GM19468 (cell line): Measurements from ENCODE around the gene POLR1A.

Experiments used
- ATAC-seq: cut with Tn5 transposase; IDR thresholded peaks from one replicate; pipeline ENCODE4 v1.9.1; 2021; ENCODE audit warnings: mild to moderate bottlenecking, moderate library complexity, moderate number of reproducible peaks; ENCODE audit not compliant: unreplicated experiment; ENCODE audit errors: extremely low read depth

Gene POLR1A

DNA sequence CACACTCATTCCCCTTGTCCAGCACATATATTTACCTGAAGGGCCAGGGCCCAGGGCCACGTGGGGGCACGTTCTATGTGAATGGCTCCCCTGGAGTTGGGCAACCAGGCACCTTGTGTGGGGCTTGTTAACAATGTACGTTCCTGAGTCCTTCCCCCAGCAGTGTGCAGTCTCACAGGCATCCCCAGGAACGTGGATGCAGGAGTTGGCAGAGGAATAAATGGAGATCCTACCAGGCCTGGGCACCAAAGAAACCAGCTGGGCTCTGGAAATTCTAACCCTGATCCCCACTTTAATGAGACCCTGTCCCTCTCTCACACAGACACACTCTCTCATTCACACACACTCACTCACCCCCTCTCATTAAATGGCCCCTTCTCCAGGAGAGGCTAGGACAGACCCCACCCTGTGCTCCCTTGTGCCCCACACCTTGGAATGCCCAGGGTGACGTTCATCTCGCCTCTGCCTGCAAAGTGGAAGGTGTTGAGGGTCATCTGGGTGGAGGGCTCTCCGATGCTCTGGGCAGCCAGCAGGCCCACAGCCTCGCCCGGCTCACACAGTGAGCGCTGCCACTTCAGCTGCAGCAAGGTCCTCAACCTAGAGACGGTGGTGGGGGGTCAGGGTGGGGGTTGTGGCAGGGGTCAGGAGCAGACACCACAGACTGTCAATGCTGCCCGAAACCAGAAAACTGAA is 65.6 kb downstream of the POLR1A start:
- ATAC-seq = no peak

DNA sequence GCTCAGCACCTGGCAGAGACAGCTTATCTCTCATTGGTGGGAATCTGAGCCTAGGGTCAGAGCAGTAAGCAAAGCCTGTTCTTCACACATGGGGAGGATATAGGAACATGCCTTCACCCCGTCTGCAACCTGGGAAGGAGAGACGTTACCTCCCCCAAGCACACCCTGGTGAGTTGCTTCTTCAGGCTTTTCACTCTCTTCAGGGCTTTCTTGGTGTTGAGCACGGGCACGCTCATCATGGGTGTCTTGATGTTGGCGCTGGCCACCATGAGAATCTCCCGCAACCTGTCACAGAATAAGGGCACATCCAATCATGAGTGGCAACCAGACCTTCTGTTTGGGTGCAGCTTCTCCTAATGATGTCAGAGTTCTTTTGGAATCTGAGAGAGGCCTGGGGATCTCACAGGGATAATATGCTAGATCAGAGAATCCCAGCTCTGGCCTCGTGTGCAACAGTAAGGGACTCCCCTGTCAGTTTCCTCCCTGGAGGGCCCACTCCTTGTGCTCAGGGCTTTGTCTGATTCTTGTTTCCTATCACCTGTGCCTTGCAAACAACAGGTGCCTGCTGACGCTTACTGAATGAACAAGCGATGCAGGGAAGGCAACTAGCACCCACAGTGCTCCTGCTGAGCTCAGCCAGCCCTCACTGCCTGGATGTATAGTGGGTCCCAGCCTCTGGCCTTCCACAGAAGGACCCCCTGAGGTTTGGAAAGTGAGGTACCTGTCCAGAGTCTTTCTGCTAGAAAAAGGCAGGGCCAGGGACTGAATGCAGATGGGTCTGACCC is 66.3 kb downstream of the POLR1A start:
- no peak for ATAC-seq

DNA sequence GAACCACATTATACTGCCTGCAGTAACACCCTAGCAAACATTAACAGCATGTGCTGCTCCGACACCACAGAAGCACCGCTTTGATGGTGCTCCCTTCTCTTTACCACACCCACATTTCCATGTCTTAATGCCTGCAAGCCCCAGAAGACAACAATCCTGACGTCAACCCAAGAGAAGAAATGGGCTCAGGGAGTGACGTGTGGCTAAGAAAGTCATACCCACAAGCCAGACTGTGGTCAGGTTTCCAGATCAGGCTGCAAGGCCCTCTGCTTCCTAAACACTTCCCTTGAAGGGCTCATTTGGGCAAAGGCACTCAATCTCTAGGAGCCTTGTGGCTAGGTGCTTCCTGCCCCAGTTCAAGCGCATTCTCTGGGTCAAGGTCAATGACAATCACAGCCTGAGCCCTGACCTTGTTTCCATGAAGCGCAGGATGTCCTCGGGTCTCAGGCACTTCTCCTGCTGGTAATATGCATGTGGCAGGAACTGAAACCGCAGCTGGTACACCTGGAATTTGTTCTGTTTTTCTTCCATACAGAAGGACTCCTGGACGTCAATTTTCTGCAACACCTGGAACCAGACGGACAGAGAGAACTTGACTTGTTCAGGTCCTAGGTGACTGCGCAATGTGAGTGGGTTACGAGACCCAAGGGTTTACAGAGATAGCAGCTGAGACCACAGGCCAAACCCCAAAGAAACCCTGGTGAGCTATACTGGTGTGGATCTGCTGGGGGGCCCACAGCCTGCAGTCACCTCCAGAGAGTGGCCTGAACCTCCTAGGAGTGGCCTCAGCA is 67.2 kb downstream of the POLR1A start:
- ATAC-seq = no peak

DNA sequence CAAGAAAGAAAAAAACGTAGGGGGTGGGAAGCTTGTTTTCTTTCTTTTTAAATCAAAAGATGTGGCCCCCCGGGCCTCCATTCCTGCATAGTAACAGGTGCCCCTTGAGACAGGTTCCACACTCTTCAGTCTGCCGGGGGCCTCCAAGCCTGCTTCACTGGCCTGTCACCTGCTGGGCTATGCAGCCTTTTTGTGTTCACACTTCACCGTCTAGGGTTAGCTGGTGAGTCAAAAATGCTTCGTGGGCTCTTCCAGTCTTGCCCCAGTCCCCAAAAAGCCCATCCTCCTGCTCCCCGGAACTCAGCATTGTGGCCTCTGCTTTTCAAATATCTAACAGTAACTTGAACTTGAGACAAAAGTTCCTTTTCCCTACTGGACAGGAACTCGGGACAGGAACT is 67.9 kb downstream of the POLR1A start:
- ATAC-seq = no peak

DNA sequence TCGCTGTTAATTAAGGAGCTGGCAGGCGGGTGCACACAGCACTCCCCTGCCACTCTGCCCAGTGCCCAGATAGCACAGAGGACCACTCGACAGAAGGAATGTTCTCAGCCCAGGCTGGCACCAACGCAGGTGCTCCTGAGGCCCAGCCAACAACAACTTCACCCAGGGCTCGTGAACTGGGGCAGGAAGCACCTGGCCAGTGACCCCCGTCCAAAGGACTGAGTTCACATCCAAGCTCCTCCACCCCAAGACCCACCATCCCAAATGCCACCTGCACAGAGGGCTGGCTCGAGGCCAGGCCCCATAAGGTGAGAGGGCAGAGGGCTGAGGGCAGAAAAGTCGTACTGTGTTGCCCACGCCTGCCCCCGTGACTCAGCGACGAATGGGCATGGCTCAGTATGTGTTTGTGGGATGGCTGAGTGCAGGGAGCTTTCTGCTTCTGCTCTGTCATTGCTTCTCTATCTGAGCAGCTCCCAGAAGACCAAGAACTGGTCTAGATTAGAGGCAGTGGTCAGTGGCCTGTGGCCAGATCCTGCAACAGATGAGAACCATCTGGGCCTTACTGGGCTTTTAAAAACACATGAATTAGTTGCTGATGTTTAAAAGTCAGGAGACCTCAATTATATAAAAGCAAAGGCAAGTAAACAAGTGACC is 68.4 kb downstream of the POLR1A start:
- ATAC-seq = no peak

DNA sequence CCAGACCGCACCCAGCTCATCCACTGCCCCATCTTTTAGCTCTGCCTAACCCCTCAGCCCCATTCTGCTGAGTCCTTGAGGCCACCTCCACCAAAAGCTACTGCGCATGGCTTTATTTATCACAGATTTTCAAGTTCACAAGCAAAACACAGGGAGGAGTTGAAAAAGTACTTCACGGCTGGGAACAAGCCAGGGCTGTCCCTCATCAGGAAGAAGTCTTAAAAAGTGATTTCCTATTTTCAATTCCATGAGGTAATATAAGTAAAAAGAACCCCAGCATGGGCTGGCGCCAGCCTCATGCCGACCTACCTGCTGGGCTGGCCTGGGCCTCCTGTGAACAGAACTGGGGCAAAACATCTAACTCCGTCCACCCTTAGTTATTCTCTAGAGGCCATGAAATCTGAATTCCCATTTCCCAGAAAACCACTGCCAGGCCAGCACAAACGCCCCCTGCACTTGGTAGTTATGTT is 69.0 kb downstream of the POLR1A start:
- no peak for ATAC-seq

DNA sequence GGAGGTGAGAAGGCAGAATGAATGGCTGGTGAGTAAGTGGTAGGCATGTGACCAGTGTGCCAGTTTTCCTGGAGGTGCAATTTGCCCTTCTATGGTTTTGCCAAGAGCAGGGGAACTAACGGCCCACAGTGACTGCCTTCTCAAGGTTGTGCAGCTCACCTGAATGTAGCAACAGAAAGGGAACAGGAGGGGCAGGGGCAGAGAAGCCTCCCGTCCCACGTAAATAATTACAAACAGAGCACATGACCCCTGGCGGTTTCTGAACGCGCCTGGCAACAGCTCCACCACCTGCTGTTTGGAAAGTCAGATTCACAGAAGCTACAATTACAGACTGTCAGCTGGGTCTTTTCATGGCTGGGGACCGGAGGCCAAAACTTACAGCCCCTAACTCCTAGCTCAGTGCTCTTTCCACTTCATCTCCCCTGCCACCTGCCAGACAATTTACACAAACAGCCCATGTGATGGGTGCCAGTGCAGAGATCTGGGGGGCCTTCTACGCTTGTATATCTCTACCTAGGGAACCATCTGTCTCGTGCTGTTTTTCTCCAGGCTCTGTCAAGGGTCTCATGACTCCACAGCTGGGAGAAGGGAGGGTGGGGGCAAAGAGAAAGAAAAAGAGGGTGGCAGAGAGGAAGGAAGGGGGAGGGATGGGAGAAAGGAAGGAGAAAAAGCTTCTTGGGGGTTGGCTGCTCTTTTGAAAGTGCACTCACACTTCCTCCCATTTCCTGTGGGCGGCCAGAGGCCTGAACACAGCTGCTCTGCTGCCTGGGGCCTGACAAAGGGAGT is 69.6 kb downstream of the POLR1A start:
- ATAC-seq = peak; percentile 47

DNA sequence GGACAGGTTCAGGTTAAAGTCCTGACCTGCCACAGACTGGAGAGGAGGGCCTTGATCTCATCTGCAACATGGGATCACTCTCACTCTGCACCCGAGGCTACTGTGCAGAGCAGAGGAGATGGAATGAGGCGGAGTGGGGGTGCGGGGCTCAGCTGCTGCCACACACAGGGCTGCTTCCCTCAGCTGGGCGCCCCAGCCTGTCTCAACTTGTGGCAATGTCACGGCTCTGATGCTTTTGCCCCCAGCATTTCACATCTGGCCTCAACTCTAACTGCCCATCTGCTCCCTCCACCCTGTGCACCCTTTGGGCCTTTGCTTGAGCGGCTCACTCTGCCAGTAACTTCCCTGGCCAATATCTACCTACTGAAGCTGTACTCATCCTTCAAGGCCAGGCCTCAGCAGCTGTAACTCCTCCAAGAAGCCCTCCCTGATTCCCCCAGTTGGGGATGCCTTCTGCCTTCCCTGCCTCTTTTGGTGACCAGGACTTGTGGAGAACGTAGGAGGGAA is 70.3 kb downstream of the POLR1A start:
- ATAC-seq = no peak

DNA sequence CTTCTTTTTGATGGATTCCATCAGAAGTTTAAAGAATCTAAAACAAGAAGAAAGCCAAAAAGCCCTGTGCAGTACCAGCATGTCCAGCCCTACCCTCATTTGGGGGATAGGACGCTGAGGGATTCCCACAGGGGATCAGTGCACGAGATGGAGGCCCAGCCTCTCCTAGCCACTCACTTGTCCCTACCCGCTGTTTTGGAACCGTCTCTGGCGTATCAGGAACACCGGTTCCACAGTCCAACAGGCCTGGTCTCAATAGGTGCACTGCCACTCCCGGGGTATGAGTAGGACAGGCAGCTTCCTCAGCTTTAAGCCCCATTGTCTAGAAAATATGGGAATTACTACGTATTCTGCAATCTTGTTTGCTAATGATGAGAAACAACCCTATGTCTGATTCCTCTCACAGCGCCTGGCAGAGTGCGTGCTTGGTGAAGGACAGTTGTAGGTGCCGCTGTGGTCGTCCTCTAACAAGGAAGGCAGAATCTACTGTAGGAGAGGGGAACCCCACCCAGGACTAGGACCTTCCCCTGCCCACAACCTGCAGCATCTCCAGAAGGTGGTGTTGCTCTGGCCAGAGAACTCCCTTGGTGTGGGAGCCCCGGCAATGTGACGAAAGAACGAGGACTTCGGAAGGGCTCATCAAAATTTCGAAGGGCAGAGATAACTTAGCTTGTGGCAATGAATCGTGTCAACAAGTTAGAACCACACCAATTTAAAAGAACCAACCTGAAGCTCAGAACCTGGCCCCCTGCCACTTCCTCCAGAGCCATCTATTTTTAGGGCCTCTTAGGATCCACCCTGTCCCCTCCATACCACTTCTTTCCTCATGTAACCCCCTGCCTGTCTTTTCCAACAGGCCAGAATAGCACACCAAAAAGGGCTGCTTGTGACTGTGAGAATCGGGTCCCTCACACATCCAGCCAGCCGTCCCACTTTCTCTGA is 71.7 kb downstream of the POLR1A start:
- no peak for ATAC-seq

DNA sequence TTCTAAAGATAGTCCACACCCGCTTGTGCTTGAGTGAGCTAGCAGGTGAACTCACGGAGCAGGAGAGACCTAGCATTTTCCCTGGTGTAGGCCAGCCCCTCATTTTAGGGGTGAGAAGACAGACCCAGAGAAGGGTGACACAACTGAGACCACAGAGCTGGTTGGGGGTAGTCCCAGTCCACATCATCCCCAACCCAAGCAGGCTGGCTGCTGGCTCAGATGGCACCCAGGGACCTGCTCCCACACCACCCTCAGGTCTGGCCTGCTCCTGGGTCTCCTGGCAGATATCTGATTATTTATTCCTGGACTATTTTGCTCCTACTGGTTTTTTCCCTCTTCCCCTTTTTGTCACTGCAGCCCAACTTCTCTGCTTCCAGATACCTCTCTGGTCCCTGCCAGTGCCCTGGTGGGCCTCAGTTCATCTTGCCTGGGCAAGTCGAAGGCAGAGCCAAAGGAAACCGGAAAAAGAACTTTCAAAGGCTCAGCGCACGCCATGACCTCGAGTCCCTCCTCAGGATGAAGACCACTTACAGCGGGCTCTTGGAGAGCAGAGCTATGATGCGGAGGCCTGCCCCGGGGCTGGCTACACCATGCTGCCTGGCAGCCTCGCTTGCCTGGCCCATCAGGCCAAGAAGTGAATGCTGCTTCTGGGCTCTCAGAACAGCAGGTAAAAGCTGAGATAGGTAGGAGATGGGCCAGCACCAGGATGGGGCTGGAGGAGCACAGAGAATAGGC is 72.7 kb downstream of the POLR1A start:
- no peak for ATAC-seq

DNA sequence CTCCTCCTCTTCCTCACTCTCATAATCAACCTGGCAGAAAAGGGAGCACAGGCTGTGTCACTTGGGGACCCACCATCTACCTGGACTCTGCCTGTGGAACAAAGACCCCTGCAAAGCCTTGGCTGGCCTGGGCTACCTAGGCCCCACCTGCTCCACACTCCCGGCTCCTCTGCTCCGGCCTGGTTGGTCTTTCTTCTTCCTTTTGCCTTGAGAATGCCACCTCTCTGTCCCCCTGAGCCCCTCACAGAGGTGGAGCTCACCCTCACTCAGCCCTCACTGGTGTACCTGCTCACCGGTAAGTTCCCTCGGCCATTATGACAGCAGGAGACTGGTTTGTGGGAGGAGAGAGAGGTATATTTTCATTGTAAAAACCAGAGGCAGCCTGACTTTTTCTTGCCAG is 74.1 kb downstream of the POLR1A start:
- ATAC-seq = no peak

DNA sequence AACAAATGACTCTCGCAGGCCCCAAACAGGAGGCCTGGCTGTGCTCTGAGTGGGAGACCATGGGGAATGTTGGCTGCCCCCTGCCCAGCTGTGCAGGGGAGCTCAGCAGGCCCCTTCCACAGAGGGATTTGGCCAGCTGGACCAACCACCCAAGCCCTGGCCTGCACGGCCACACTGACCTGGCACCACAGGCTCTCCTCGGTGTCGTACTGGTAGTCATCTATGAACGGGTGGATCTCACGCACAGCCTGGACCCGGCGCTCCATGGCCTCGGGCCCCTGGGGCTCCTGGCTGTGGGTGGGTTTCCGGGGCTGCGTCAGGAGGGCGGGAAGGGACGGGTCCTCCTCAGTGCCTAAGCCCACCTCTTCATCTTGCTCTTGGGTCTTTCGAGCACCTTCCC is 74.5 kb downstream of the POLR1A start:
- no peak for ATAC-seq

DNA sequence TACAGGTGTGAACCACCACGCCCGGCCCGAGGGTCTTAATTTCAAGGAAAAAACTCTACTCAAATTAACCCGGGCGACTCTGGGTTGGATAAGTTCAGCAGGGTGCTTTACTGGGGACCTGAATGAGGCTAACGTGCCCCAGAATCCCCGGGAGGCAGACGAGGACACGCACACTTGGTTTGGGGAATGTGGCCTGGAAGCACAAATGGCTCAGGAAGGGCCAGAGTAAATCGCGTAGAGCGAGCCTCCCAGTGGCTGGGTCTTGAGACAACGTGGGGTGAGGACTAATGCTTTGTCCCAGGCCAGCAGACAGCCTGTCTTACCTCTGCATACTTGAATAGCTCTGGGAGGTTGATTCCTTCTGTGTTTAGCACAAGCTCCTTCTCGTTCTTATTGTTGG is 75.8 kb downstream of the POLR1A start:
- no peak for ATAC-seq

DNA sequence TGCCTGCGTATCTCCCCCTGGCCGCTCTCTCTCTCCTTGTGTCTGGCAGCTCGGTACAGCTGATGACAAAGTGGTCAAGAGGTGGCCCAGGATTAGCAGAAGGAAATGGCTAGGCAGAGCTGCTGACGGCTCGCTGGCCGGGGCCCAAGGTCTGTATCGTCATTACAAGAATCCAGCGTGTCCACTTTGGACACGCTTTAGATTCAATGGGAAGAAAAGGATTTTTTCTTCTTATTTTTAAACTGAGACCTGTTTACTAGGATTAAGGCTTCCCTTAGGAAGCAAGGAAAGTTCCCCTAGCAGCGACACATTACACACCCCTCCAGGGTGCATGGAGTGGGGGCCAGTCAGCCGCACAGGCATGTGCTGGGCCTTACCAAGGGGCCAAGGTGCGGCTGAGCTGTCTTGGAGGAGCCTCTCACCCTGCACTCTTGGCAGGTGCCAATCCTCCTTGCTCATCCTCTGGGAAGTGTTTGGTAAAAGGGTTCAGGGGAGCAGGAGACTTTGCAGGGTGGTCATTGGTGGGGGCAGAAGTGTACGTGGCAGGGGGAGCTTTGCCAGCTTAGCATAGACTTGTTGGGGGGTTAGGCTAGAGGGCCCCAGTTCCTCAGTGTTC is 76.8 kb downstream of the POLR1A start:
- ATAC-seq = no peak

DNA sequence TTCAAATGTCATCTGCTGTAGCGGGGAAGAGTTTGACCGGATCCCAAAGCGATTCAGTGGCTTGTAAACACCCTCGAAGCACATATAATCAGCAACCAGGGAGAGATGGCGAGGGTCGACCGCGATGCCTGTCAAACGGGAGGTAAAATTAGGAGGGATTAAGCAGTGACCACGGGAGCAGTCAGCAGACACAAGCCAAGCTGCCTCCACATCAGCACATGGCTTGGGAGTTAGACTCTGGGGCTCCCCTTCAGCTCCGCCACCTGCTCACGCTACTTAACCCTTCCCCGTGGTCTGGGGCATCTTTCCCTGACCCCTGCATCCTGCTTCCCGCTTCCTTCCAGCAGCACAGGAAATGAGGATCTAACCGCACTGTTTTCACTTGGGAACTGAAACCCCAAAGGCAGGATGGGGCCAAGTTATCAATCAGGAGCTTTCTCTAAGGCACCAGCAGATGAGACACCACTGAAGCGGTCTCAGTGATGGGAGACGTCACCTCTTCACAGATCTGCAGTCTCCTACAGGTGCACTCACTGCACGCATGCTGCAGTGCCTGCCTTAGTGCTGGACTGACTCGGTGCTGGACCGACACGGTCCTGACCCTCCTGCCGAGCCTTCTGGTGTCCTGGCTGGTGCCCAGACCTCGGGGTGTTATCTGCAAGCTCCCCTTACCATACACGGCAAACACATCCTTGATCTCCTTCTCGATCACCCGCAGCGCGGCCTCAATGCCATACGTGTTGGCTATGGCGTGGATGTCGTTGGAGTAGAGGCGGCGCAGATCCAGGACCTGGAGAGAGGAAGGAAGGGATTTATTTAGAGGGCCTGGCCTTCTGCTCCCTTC is 77.5 kb downstream of the POLR1A start:
- no peak for ATAC-seq

DNA sequence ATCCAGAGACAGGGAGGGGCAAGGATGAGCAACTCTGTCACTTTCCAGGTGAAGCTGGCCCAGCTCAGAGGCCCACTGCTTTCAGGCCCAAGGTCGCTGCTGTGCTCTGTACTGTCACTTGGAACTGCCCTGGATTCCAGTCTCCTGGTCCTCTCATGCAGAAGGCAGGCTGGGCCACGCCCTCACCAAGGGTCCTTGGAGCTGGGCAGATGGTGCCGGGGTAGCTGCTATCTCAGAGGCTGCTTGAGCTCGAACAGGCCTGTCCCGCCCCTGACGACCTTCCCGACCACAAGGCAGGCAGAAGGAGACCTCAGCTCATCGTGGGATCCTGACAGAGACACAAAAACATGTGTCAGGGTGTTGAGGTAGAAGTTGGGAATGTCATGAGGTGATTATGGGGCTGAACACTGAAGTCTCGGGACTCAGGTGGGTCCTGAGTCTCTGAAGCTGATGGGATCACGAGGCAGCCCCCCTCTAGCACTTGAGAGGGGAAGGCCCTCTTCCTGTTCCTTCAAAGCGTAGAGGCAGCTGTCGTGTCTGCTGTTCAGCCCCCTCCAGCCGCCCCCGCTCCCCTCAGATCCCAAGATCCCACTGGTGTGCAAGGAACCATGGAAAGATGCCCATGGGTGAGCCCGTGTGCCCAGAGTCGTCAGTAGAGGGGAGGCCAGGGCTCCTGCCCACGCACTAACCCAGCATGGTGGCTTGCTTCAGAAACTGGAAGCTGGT is 78.3 kb downstream of the POLR1A start:
- no peak for ATAC-seq
